CD4-positive, alpha-beta T cell treated with Interferon alpha-2 for 1 hour (primary cell): ENCODE results near the gene ENPP4.
A peak's percentile ranks its signal among the peaks of the same experiment; 100 is the strongest.
"Not testable (repeated sequence)": the region's sequence is repeated elsewhere in the genome, so short reads cannot be mapped to it uniquely, and the experiment has no call there.

Experiments
- DNase-seq, 2 donors: peaks; one replicate each; pipeline ENCODE4 v3.0.0-alpha.2; 2020 to 2022

Gene ENPP4

GRCh38 chr6:46129629-46130511 lies at the start of gene ENPP4:
ENPP4 (plus strand) TSS chr6:46129989; CDS start chr6:46139584, 9,595 bp downstream.
- DNase-seq, result peak; percentile 95 to 98

GRCh38 chr6:46080111-46080510 lies 49.7 kb upstream of the ENPP4 start:
- DNase-seq, result no peak

- not testable (repeated sequence) for DNase-seq
These were observed 44.1 kb upstream of the ENPP4 start for GRCh38 chr6:46085688-46086087.

- peak; percentile 37 to 60 for DNase-seq
These were observed 39.4 kb upstream of the ENPP4 start for GRCh38 chr6:46090115-46091079.

- DNase-seq, result no peak
These were observed 38.7 kb upstream of the ENPP4 start for GRCh38 chr6:46091080-46091478.

GRCh38 chr6:46095251-46095650 lies 34.5 kb upstream of the ENPP4 start:
- DNase-seq, result no peak

GRCh38 chr6:46097366-46097765 lies 32.4 kb upstream of the ENPP4 start:
- no peak for DNase-seq

GRCh38 chr6:46098678-46099077 lies 31.1 kb upstream of the ENPP4 start:
- DNase-seq, result no peak

- no peak for DNase-seq
These were observed 29.8 kb upstream of the ENPP4 start for GRCh38 chr6:46099952-46100351.

GRCh38 chr6:46102123-46102522 lies 27.7 kb upstream of the ENPP4 start:
- DNase-seq, result no peak

GRCh38 chr6:46103441-46104115 lies 26.2 kb upstream of the ENPP4 start:
- no peak for DNase-seq

- DNase-seq, result no peak
These were observed 25.6 kb upstream of the ENPP4 start for GRCh38 chr6:46104209-46104608.

GRCh38 chr6:46105568-46105967 lies 24.2 kb upstream of the ENPP4 start:
- no peak for DNase-seq

- DNase-seq, result no peak
These were observed 16.4 kb upstream of the ENPP4 start for GRCh38 chr6:46113370-46113769.

- DNase-seq, result no peak
These were observed 14.2 kb upstream of the ENPP4 start for GRCh38 chr6:46115634-46116033.

GRCh38 chr6:46116289-46116688 lies 13.5 kb upstream of the ENPP4 start:
- DNase-seq, result no peak

- DNase-seq, result no peak
These were observed 11.6 kb upstream of the ENPP4 start for GRCh38 chr6:46118157-46118556.

GRCh38 chr6:46118836-46119235 lies 11.0 kb upstream of the ENPP4 start:
- no peak for DNase-seq

GRCh38 chr6:46119679-46120078 lies 10.1 kb upstream of the ENPP4 start:
- not testable (repeated sequence) for DNase-seq

GRCh38 chr6:46128476-46128875 lies 1.3 kb upstream of the ENPP4 start:
- DNase-seq, result no peak

- no peak for DNase-seq
These were observed 529 bp upstream of the ENPP4 start for GRCh38 chr6:46129291-46129628.

GRCh38 chr6:46130666-46131065 lies 877 bp downstream of the ENPP4 start:
- DNase-seq, result no peak

GRCh38 chr6:46131291-46131690 lies 1.5 kb downstream of the ENPP4 start:
- DNase-seq, result not testable (repeated sequence)
